HCT116 (cell line): ENCODE measurements around the gene SH3BGRL3. TPM values are rescaled to one million over a fixed set of nuclear protein-coding genes. Genes with fewer than 3 reads are reported as not detected.

Experiments used
- ATAC-seq: fragments of 200-7000 bp; cut with Tn5 transposase; 2 replicates; pipeline ENCODE4 v1.9.1; 2020; ENCODE audit warnings: mild to moderate bottlenecking, moderate library complexity
- BruUV-seq: library from RNA; stranded (reverse); fragments of 400-500 nt; replicated peaks from 2 replicates; lab custom pipeline; 2021; lab: Mats Ljungman, UMichigan
- CTCF ChIA-PET: fragments of 300-600 bp; sonication (Branson Sonifier 250); formaldehyde crosslinking; loops from one replicate; lab custom pipeline; 2021; ENCODE audit warnings: antibody characterized with exemption; lab: Charles Lee
- POLR2A ChIA-PET: fragments of 300-600, 350-600 bp; sonication (Branson Sonifier 250); formaldehyde crosslinking; loops from one replicate; lab custom pipeline; 2021; ENCODE audit warnings: antibody characterized with exemption; lab: Charles Lee
- RAD21 ChIA-PET, 2 experiments: fragments of 300-600 bp; sonication (Branson Sonifier 250); formaldehyde crosslinking; loops; one replicate each; lab custom pipeline; 2023; ENCODE audit warnings: low total read pairs in 2 of 2; ENCODE audit not compliant: uncharacterized antibody in 2 of 2, unreplicated experiment in 2 of 2, low non-redundant PET in 1 of 2; lab: Charles Lee
- DNase-seq: peaks from one replicate; pipeline ENCODE4 v3.0.0-alpha.2; 2010; ENCODE audit warnings: low read depth, low spot score
- H2AFZ ChIP-seq: fragments of 200-600 bp; shearing (Covaris generic), sonication (generic); 2 replicates; pipeline ENCODE4 v1.6.1; 2017; ENCODE audit warnings: low read depth, mixed run types, mixed read lengths, antibody characterized with exemption, low read length; ENCODE audit not compliant: poor library complexity, severe bottlenecking
- H3K27ac ChIP-seq: 2 replicates; pipeline ENCODE4 v1.5.1; 2012; ENCODE audit warnings: low read depth, low read length
- H3K27me3 ChIP-seq: fragments of 200-600 bp; sonication (generic); 2 replicates; pipeline ENCODE4 v1.6.1; 2016; ENCODE audit warnings: mixed run types, low read length, mixed read lengths; ENCODE audit not compliant: insufficient read depth
- H3K36me3 ChIP-seq, 2 experiments: fragments of 200-500 bp in 1 of 2; fragments of 200-600 bp in 1 of 2; sonication (Bioruptor generic) in 1 of 2; sonication (generic) in 1 of 2; 2 replicates each; pipeline versions ENCODE4 v1.5.1 to v1.6.1; 2014 to 2016; ENCODE audit warnings: low read length in 2 of 2, inconsistent platforms in 1 of 2, mixed read lengths in 1 of 2, mixed run types in 1 of 2; ENCODE audit not compliant: insufficient read depth in 2 of 2, control insufficient read depth in 1 of 2
- H3K4me1 ChIP-seq, 2 experiments: fragments of 200-600 bp in 1 of 2; sonication (generic) in 1 of 2; 2 replicates each; pipeline versions ENCODE4 v1.5.1 to v1.6.1; 2012 to 2017; ENCODE audit warnings: low read length in 2 of 2, inconsistent platforms in 1 of 2, mild to moderate bottlenecking in 1 of 2, mixed read lengths in 1 of 2, mixed run types in 1 of 2, moderate library complexity in 1 of 2; ENCODE audit not compliant: insufficient read depth in 2 of 2, control insufficient read depth in 1 of 2
- H3K4me2 ChIP-seq: fragments of 200-600 bp; sonication (generic); 2 replicates; pipeline ENCODE4 v1.6.1; 2017; ENCODE audit warnings: mixed run types, low read length, mixed read lengths
- H3K4me3 ChIP-seq, 2 experiments: fragments of 200-600 bp in 1 of 2; sonication (generic) in 1 of 2; replicated peaks in 1 of 2; 2 replicates each; pipeline ENCODE4 v1.5.1; 2011 to 2016; ENCODE audit warnings: low read length in 2 of 2, control low read depth in 1 of 2, low read depth in 1 of 2, mild to moderate bottlenecking in 1 of 2, mixed read lengths in 1 of 2, mixed run types in 1 of 2
- H3K79me2 ChIP-seq: fragments of 200-600 bp; sonication (generic); 2 replicates; pipeline ENCODE4 v1.6.1; 2017; ENCODE audit warnings: mild to moderate bottlenecking, mixed run types, low read length, moderate library complexity, mixed read lengths; ENCODE audit not compliant: insufficient read depth
- H3K9ac ChIP-seq: fragments of 200-600 bp; sonication (generic); 2 replicates; pipeline ENCODE4 v1.6.1; 2016; ENCODE audit warnings: low read length, mixed read lengths
- H3K9me2 ChIP-seq: fragments of 200-600 bp; sonication (generic), shearing (Covaris generic); 2 replicates; pipeline ENCODE4 v1.6.1; 2017; ENCODE audit warnings: mixed run types, mild to moderate bottlenecking, moderate library complexity; ENCODE audit not compliant: insufficient read depth
- H3K9me3 ChIP-seq, 2 experiments: fragments of 200-500 bp in 1 of 2; fragments of 200-600 bp in 1 of 2; sonication (Bioruptor generic) in 1 of 2; sonication (generic) in 1 of 2; 2 replicates each; pipeline ENCODE4 v1.6.1; 2014 to 2017; ENCODE audit warnings: low read length in 2 of 2, mixed read lengths in 2 of 2, inconsistent platforms in 1 of 2, low read depth in 1 of 2, mild to moderate bottlenecking in 1 of 2, mixed run types in 1 of 2, moderate library complexity in 1 of 2; ENCODE audit not compliant: control insufficient read depth in 1 of 2, insufficient read depth in 1 of 2
- H4K20me1 ChIP-seq: fragments of 200-600 bp; sonication (generic), shearing (Covaris generic); 2 replicates; pipeline ENCODE4 v1.6.1; 2017; ENCODE audit warnings: mixed run types, mild to moderate bottlenecking, moderate library complexity; ENCODE audit not compliant: insufficient read depth
- EGR1 ChIP-seq: IDR thresholded peaks from 2 replicates; pipeline ENCODE4 v1.6.1; 2012; ENCODE audit warnings: low read depth
- EZH2 ChIP-seq: fragments of 200-600 bp; sonication (generic); IDR thresholded peaks from 2 replicates; pipeline ENCODE4 v1.6.1; 2017; ENCODE audit warnings: antibody characterized with exemption, mixed run types
- JUND ChIP-seq: IDR thresholded peaks from 2 replicates; pipeline ENCODE4 v1.6.1; 2012
- POLR2A ChIP-seq: IDR thresholded peaks from 2 replicates; pipeline ENCODE4 v1.7.0; 2011; ENCODE audit warnings: borderline replicate concordance; ENCODE audit not compliant: insufficient read depth, insufficient read length; ENCODE audit errors: extremely low read depth
- REST ChIP-seq: IDR thresholded peaks from 2 replicates; pipeline ENCODE4 v1.6.1; 2012; ENCODE audit warnings: low read depth
- SRF ChIP-seq: IDR thresholded peaks from 2 replicates; pipeline ENCODE4 v1.6.1; 2012; ENCODE audit warnings: low read depth
- TCF7L2 ChIP-seq: IDR thresholded peaks from 2 replicates; pipeline ENCODE4 v1.7.0; 2011; ENCODE audit warnings: borderline replicate concordance, inconsistent platforms; ENCODE audit not compliant: insufficient read depth, insufficient read length; ENCODE audit errors: extremely low read depth
- intact Hi-C: fragments of 100-400 bp; cut with micrococcal nuclease; formaldehyde crosslinking; loops from 2 replicates; pipeline ENCODE4 v1.10.0; 2022
- total RNA-seq: library from RNA; stranded (reverse); gene quantifications from one replicate; pipeline ENCODE4 v1.2.1, GENCODE V29; 2021; ENCODE audit not compliant: unreplicated experiment

SH3BGRL3 gene
- total RNA-seq, 1 experiment from 2014 or later: 112 TPM

- intact Hi-C loops: loop anchor here (5.0 kb wide), 1 partner anchor 242 kb away; no protein-coding TSS in a partner anchor
- H3K27ac ChIP-seq: peak overlapping the region; percentile 81
Measured at GRCh38 chr1:26278724-26279455, 996 bp upstream of the SH3BGRL3 start.

GRCh38 chr1:26280333-26281042, 602 bp downstream of the SH3BGRL3 start:
- CTCF ChIA-PET: interaction anchor here (1.2 to 2.0 kb wide), 4 partner anchors 11 to 136 kb away, joined by 3 to 9 read pairs (median 6); no protein-coding TSS in a partner anchor

More at GRCh38 chr1:26278724-26279455, 996 bp upstream of the SH3BGRL3 start:
- Histone ChIP-seq H3K4me2 (peak overlapping the region; percentile 97), H3K36me3 (peaks cover 18 to 31% of the 10 kb centered on the region in 2 experiments), H3K9ac (peak overlapping the region; percentile 83), H4K20me1 (no peaks in the 10 kb centered on the region), H3K79me2 (peaks cover 20% of the 10 kb centered on the region), H3K9me2 (no peaks in the 10 kb centered on the region), H3K27me3 (no peaks in the 10 kb centered on the region), H3K4me3 (peak overlapping the region; percentile 74 to 76), H2AFZ (no peak overlapping the region), H3K9me3 (no peaks in the 10 kb centered on the region), H3K4me1 (peaks cover 33 to 93% of the 10 kb centered on the region in 2 experiments)
- ATAC-seq (no peak), DNase-seq (no peak)
- ChIA-PET POLR2A (interaction anchor here (1.0 kb wide), 1 partner anchor 99 kb away, joined by 5 read pairs; no protein-coding TSS in a partner anchor), CTCF (interaction anchor here (0.7 to 2.0 kb wide), 10 partner anchors 9 to 138 kb away, joined by 3 to 9 read pairs (median 4); partner anchors contain the start of genes CEP85 and CNKSR1), RAD21 (interaction anchor here in 1 of 2 experiments (1.0 kb wide), 1 partner anchor 139 kb away, joined by 4 read pairs; no protein-coding TSS in a partner anchor)
- BruUV-seq: TSS peak; percentile 38
- TF ChIP-seq POLR2A (no peak), JUND (no peak)

More at GRCh38 chr1:26280333-26281042, 602 bp downstream of the SH3BGRL3 start:
- Histone ChIP-seq H3K4me3 (peak overlapping the region; percentile 74 to 76), H3K9me3 (no peaks in the 10 kb centered on the region), H3K4me2 (peak overlapping the region; percentile 97), H3K9ac (peak overlapping the region; percentile 83), H3K79me2 (peaks cover 20% of the 10 kb centered on the region), H3K27ac (peak overlapping the region; percentile 81), H4K20me1 (no peaks in the 10 kb centered on the region), H3K27me3 (no peaks in the 10 kb centered on the region), H3K36me3 (peaks cover 13 to 20% of the 10 kb centered on the region in 2 experiments), H3K9me2 (no peaks in the 10 kb centered on the region), H2AFZ (no peak overlapping the region), H3K4me1 (peaks cover 49 to 95% of the 10 kb centered on the region in 2 experiments)
- RAD21 ChIA-PET: no interaction called here
- intact Hi-C loops: no loop called here
- BruUV-seq: no TSS peak
- TF ChIP-seq JUND: no peak
- no peak for TF ChIP-seq SRF
- TF ChIP-seq TCF7L2: no peak
- no peak for TF ChIP-seq EGR1
- TF ChIP-seq EZH2: no peak
- no peak for TF ChIP-seq REST
- POLR2A ChIA-PET: interaction anchor here (0.7 kb wide), 1 partner anchor 98 kb away, joined by 5 read pairs; no protein-coding TSS in a partner anchor
- peak; percentile 3 for ATAC-seq
- no peak for DNase-seq
